HepG2 (cell line): ENCODE data around the gene DIP2C. TPM values are rescaled to one million over a fixed set of nuclear protein-coding genes. Genes with fewer than 3 reads are reported as not detected.
A peak's percentile ranks its signal among the peaks of the same experiment; 100 is the strongest.

Experiments used
- ETV6 ChIP-seq: sonication (generic); formaldehyde crosslinking; conservative IDR thresholded peaks from 2 replicates; pipeline ENCODE4 v1.4.0; 2020; ENCODE audit warnings: missing genetic modification reagents
- FOSL2 ChIP-seq: sonication (generic); formaldehyde crosslinking; IDR thresholded peaks from 2 replicates; pipeline ENCODE4 v1.4.0; 2020; ENCODE audit warnings: missing genetic modification reagents
- FOXO1 ChIP-seq: sonication (generic); formaldehyde crosslinking; IDR thresholded peaks from 2 replicates; pipeline ENCODE4 v1.4.0; 2020; ENCODE audit warnings: missing genetic modification reagents
- GLI4 ChIP-seq: sonication (generic); formaldehyde crosslinking; IDR thresholded peaks from 2 replicates; pipeline ENCODE4 v1.5.1; 2020; ENCODE audit warnings: missing genetic modification reagents, mild to moderate bottlenecking, moderate library complexity, borderline replicate concordance
- HDAC1 ChIP-seq: sonication (generic); formaldehyde crosslinking; IDR thresholded peaks from 2 replicates; pipeline ENCODE4 v1.5.1; 2020; ENCODE audit warnings: mild to moderate bottlenecking, missing genetic modification reagents
- JUND ChIP-seq: sonication (generic); formaldehyde crosslinking; IDR thresholded peaks from 2 replicates; pipeline ENCODE4 v1.8.0; 2022; ENCODE audit warnings: mild to moderate bottlenecking, missing genetic modification reagents
- LCORL ChIP-seq, 2 experiments: fragments of 450-650 bp in 1 of 2; sonication (generic) in 1 of 2; formaldehyde crosslinking in 1 of 2; IDR thresholded peaks; 2 replicates each; pipeline versions ENCODE4 v1.5.0 to v1.6.1; 2017 to 2020; ENCODE audit warnings: antibody characterized with exemption in 1 of 2, missing genetic modification reagents in 1 of 2
- MEIS1 ChIP-seq: sonication (generic); formaldehyde crosslinking; IDR thresholded peaks from 2 replicates; pipeline ENCODE4 v1.9.0; 2021; ENCODE audit warnings: mild to moderate bottlenecking, missing genetic modification reagents, moderate library complexity, borderline replicate concordance
- NFIC ChIP-seq: IDR thresholded peaks from 2 replicates; pipeline ENCODE4 v1.6.1; 2012; ENCODE audit warnings: mild to moderate bottlenecking, low read length, inconsistent platforms
- RBFOX2 ChIP-seq: fragments of 200-400 bp; formaldehyde crosslinking; IDR thresholded peaks from 2 replicates; pipeline ENCODE4 v1.6.1; 2017; ENCODE audit warnings: low read depth, mild to moderate bottlenecking, low read length
- SOX6 ChIP-seq, 2 experiments: fragments of 450-650 bp in 1 of 2; sonication (generic) in 1 of 2; formaldehyde crosslinking in 1 of 2; IDR thresholded peaks; 2 replicates each; pipeline versions ENCODE4 v1.4.0 to v1.6.1; 2017 to 2020; ENCODE audit warnings: antibody characterized with exemption in 1 of 2, mild to moderate bottlenecking in 1 of 2, missing genetic modification reagents in 1 of 2
- TAF1 ChIP-seq: sonication (generic); formaldehyde crosslinking; IDR thresholded peaks from 2 replicates; pipeline ENCODE4 v1.4.0; 2020; ENCODE audit warnings: missing genetic modification reagents
- TBP ChIP-seq: sonication (generic); formaldehyde crosslinking; IDR thresholded peaks from 2 replicates; pipeline ENCODE4 v1.5.0; 2020; ENCODE audit warnings: missing genetic modification reagents
- ZNF20 ChIP-seq: sonication (generic); formaldehyde crosslinking; IDR thresholded peaks from 2 replicates; pipeline ENCODE4 v1.4.0; 2020; ENCODE audit warnings: mild to moderate bottlenecking, moderate library complexity, missing genetic modification reagents
- ZNF629 ChIP-seq: sonication (generic); formaldehyde crosslinking; conservative IDR thresholded peaks from 2 replicates; pipeline ENCODE4 v1.5.0; 2020; ENCODE audit warnings: missing genetic modification reagents
- ZNF674 ChIP-seq: sonication (generic); formaldehyde crosslinking; IDR thresholded peaks from 2 replicates; pipeline ENCODE4 v1.5.0; 2020; ENCODE audit warnings: low read depth, mild to moderate bottlenecking, missing genetic modification reagents
- ZNF891 ChIP-seq: sonication (generic); formaldehyde crosslinking; IDR thresholded peaks from 2 replicates; pipeline ENCODE4 v1.5.0; 2020; ENCODE audit warnings: mild to moderate bottlenecking, missing genetic modification reagents
- ZSCAN21 ChIP-seq: sonication (generic); formaldehyde crosslinking; IDR thresholded peaks from 2 replicates; pipeline ENCODE4 v1.8.0; 2022; ENCODE audit warnings: mild to moderate bottlenecking, missing genetic modification reagents, moderate library complexity, borderline replicate concordance
- polyA plus RNA-seq, 8 experiments: library from polyadenylated mRNA; depleted of rRNA in 3 of 8; stranded (reverse) in 7 of 8; unstranded in 1 of 8; fragments of >200 nt; fragmentation: Illumina TruSeq in 4 of 8; extraction: Trizol in 4 of 8; gene quantifications; 2 replicates each; pipeline versions ENCODE4 v1.2.1 to v1.2.3, GENCODE V29; 2011 to 2016; ENCODE audit warnings: low read depth in 4 of 8, missing spikeins in 1 of 8, mixed read lengths in 1 of 8; ENCODE audit not compliant: insufficient read depth in 1 of 8
- total RNA-seq, 5 experiments: library from RNA; depleted of rRNA; stranded (reverse); fragments of >200 nt; fragmentation: Illumina TruSeq; extraction: Trizol; gene quantifications; 2 replicates each; pipeline ENCODE4 v1.2.3, GENCODE V29; 2016; ENCODE audit warnings: low read depth in 1 of 5
- TF ChIP-seq, protein P1 (sequence below): sonication (generic); formaldehyde crosslinking; conservative IDR thresholded peaks from 2 replicates; pipeline ENCODE4 v1.4.0; 2020; ENCODE audit warnings: missing genetic modification reagents
- TF ChIP-seq, protein P2 (sequence below): sonication (generic); formaldehyde crosslinking; IDR thresholded peaks from 2 replicates; pipeline ENCODE4 v1.5.0; 2020; ENCODE audit warnings: mild to moderate bottlenecking, missing genetic modification reagents
- TF ChIP-seq, protein P3 (sequence below): sonication (generic); formaldehyde crosslinking; IDR thresholded peaks from 2 replicates; pipeline ENCODE4 v1.4.0; 2020; ENCODE audit warnings: mild to moderate bottlenecking, missing genetic modification reagents, borderline replicate concordance

DIP2C gene
- total and polyA plus RNA-seq, 2 of the 13 experiments (the other 11 are each of a cell fraction or from before 2014, with no cell fraction given): 2.2 to 2.7 TPM

GRCh38 chr10:712089-712488 lies 22.6 kb upstream of the DIP2C start (continued):
- TF ChIP-seq, protein P1, sequence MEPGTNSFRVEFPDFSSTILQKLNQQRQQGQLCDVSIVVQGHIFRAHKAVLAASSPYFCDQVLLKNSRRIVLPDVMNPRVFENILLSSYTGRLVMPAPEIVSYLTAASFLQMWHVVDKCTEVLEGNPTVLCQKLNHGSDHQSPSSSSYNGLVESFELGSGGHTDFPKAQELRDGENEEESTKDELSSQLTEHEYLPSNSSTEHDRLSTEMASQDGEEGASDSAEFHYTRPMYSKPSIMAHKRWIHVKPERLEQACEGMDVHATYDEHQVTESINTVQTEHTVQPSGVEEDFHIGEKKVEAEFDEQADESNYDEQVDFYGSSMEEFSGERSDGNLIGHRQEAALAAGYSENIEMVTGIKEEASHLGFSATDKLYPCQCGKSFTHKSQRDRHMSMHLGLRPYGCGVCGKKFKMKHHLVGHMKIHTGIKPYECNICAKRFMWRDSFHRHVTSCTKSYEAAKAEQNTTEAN (CRISPR knock-in tag): no peak
- TF ChIP-seq GLI4 (CRISPR knock-in tag) (no peak), FOSL2 (peak; percentile 83), ZNF629 (no peak), ZNF20 (CRISPR knock-in tag) (no peak), SOX6 (IDR thresholded peaks at IDR 0.05) (no peak), SOX6 (CRISPR knock-in tag; IDR thresholded peaks at IDR 0.05) (peak; percentile 67), TBP (no peak), ZNF891 (no peak), RBFOX2 (no peak), HDAC1 (CRISPR knock-in tag) (peak; percentile 47; the same call in 1 of the 2 replicates), MEIS1 (peak; percentile 45; the same call in 1 of the 2 replicates), TAF1 (CRISPR knock-in tag) (no peak), ETV6 (CRISPR knock-in tag) (no peak), NFIC (no peak), ZNF674 (CRISPR knock-in tag) (no peak), JUND (CRISPR knock-in tag) (no peak), ZSCAN21 (CRISPR knock-in tag) (0 out of 2 replicates have a peak, but pooled peaks have one; percentile 21), LCORL (IDR thresholded peaks at IDR 0.05) (no peak), LCORL (CRISPR knock-in tag; IDR thresholded peaks at IDR 0.05) (0 out of 2 replicates have a peak, but pooled peaks have one; percentile 40), FOXO1 (peak; percentile 57; the same call in 1 of the 2 replicates)
- TF ChIP-seq, protein P2, sequence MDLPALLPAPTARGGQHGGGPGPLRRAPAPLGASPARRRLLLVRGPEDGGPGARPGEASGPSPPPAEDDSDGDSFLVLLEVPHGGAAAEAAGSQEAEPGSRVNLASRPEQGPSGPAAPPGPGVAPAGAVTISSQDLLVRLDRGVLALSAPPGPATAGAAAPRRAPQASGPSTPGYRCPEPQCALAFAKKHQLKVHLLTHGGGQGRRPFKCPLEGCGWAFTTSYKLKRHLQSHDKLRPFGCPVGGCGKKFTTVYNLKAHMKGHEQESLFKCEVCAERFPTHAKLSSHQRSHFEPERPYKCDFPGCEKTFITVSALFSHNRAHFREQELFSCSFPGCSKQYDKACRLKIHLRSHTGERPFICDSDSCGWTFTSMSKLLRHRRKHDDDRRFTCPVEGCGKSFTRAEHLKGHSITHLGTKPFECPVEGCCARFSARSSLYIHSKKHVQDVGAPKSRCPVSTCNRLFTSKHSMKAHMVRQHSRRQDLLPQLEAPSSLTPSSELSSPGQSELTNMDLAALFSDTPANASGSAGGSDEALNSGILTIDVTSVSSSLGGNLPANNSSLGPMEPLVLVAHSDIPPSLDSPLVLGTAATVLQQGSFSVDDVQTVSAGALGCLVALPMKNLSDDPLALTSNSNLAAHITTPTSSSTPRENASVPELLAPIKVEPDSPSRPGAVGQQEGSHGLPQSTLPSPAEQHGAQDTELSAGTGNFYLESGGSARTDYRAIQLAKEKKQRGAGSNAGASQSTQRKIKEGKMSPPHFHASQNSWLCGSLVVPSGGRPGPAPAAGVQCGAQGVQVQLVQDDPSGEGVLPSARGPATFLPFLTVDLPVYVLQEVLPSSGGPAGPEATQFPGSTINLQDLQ (CRISPR knock-in tag): no peak
- TF ChIP-seq, protein P3, sequence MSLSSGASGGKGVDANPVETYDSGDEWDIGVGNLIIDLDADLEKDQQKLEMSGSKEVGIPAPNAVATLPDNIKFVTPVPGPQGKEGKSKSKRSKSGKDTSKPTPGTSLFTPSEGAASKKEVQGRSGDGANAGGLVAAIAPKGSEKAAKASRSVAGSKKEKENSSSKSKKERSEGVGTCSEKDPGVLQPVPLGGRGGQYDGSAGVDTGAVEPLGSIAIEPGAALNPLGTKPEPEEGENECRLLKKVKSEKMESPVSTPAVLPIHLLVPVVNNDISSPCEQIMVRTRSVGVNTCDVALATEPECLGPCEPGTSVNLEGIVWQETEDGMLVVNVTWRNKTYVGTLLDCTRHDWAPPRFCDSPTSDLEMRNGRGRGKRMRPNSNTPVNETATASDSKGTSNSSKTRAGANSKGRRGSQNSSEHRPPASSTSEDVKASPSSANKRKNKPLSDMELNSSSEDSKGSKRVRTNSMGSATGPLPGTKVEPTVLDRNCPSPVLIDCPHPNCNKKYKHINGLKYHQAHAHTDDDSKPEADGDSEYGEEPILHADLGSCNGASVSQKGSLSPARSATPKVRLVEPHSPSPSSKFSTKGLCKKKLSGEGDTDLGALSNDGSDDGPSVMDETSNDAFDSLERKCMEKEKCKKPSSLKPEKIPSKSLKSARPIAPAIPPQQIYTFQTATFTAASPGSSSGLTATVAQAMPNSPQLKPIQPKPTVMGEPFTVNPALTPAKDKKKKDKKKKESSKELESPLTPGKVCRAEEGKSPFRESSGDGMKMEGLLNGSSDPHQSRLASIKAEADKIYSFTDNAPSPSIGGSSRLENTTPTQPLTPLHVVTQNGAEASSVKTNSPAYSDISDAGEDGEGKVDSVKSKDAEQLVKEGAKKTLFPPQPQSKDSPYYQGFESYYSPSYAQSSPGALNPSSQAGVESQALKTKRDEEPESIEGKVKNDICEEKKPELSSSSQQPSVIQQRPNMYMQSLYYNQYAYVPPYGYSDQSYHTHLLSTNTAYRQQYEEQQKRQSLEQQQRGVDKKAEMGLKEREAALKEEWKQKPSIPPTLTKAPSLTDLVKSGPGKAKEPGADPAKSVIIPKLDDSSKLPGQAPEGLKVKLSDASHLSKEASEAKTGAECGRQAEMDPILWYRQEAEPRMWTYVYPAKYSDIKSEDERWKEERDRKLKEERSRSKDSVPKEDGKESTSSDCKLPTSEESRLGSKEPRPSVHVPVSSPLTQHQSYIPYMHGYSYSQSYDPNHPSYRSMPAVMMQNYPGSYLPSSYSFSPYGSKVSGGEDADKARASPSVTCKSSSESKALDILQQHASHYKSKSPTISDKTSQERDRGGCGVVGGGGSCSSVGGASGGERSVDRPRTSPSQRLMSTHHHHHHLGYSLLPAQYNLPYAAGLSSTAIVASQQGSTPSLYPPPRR: no peak
